Activated T-cell treated with anti-CD3 and anti-CD28 coated beads, Interleukin-2, amount 50 U/mL, for 4 hours (primary cell): ENCODE data around the gene CPT1A. TPM values are rescaled to one million over a fixed set of nuclear protein-coding genes. Genes with fewer than 3 reads are reported as not detected.

Source experiments
- ATAC-seq, 2 donors: fragments of 200-7000 bp; cut with Tn5 transposase; one replicate each; pipeline ENCODE4 v1.10.0; 2021
- DNase-seq: peaks from one replicate; pipeline ENCODE4 v3.0.0-alpha.2; 2020
- H3K27me3 Mint-ChIP-seq: one replicate; pipeline ENCODE4 v1.8.0; 2021; ENCODE audit warnings: low read depth, mixed read lengths
- H3K36me3 Mint-ChIP-seq: one replicate; pipeline ENCODE4 v1.8.0; 2022; ENCODE audit warnings: mixed read lengths; ENCODE audit not compliant: insufficient read depth
- H3K4me1 Mint-ChIP-seq: one replicate; pipeline ENCODE4 v1.8.0; 2021; ENCODE audit warnings: low read depth, mixed read lengths
- H3K4me3 Mint-ChIP-seq: one replicate; pipeline ENCODE4 v1.8.0; 2021; ENCODE audit warnings: mild to moderate bottlenecking, moderate library complexity, mixed read lengths
- H3K9me3 Mint-ChIP-seq: one replicate; pipeline ENCODE4 v1.8.0; 2021; ENCODE audit warnings: mixed read lengths
- total RNA-seq, 3 donors: library from RNA; stranded (reverse); gene quantifications; one replicate each; pipeline ENCODE4 v1.2.1, GENCODE V29; 2021

Gene CPT1A
- total RNA-seq, 3 donors from 2014 or later, result 12.3 to 15.8 (median 14.2) TPM

GRCh38 chr11:68829581-68829980 lies 12.1 kb downstream of the CPT1A start:
- Mint-ChIP-seq H3K4me3 (no peak overlapping the region), H3K4me1 (peaks cover 39% of the 10 kb centered on the region), H3K36me3 (peaks cover 10% of the 10 kb centered on the region), H3K27me3 (no peaks in the 10 kb centered on the region), H3K9me3 (no peaks in the 10 kb centered on the region)
- DNase-seq (no peak), ATAC-seq (no peak)

DNA sequence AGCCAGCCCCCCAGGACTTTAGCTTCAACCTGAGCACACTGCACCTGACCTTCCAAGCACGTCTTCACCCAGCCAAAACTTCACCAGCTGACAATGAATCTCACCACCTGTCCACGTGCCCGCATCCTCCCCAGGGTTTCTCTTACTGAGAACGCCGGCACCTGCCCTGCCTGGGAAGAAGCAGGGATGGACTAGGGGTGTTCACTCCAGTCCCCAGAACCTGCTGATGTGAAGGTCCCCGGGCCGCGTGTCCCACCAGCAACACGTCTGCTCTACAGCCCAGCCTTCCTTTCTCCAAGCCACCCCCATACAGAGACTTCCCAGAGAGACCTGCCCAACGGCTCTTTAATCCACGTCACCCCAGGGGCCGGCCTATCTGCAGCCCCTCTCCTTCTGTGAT lies 12.8 kb downstream of the CPT1A start:
- peaks cover 39% of the 10 kb centered on the region for H3K4me1 Mint-ChIP-seq
- DNase-seq (no peak), ATAC-seq (no peak)
- no peaks in the 10 kb centered on the region for H3K27me3 Mint-ChIP-seq
- peak overlapping the region; percentile 21 for H3K4me3 Mint-ChIP-seq
- no peaks in the 10 kb centered on the region for H3K9me3 Mint-ChIP-seq
- H3K36me3 Mint-ChIP-seq, result peaks cover 10% of the 10 kb centered on the region

DNA sequence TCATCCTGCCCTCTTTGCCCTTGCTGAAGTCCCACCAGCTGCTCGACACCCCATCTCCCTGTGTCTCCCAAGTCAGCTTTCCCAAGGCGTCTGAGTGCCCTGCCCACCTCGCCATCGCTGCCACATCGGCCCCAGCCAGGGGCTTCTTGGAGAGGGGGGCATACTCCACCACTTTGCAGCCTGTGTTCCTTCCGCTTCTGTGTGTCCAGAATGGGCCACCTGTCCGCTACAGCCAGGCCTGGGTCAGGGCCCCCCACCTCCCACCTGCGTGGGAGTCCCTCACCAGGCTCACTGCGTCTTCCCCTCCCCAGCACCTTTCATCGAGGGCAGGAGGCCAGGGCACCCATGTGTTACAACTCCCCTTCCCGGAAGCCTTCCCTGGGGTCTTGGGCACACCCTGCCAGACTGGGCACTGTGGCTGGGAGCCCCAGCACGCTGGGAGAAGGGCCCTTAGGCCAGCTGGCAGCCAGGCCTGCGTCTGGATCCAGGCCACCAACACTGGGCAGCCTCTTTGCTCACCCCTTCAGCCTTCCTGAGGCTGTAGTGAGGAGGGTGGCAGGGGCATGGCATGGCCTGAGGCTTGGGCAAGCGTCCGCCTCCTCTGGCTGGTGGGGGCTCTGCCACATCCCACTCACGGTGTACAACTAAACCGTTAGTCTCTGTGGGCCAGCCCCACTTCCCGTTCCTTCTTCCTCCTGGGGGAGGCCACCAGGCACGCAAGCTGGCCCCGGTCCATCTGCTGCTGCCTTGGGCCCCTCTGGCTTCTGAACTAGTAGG lies 13.4 kb downstream of the CPT1A start:
- H3K27me3 Mint-ChIP-seq, result no peaks in the 10 kb centered on the region
- DNase-seq, result no peak
- H3K36me3 Mint-ChIP-seq, result peaks cover 10% of the 10 kb centered on the region
- H3K4me1 Mint-ChIP-seq, result peaks cover 39% of the 10 kb centered on the region
- H3K9me3 Mint-ChIP-seq, result no peaks in the 10 kb centered on the region
- H3K4me3 Mint-ChIP-seq, result peak overlapping the region; percentile 21
- ATAC-seq, result peak in 1 of 2 donors; percentile 14

- no peaks in the 10 kb centered on the region for H3K9me3 Mint-ChIP-seq
- no peak overlapping the region for H3K4me3 Mint-ChIP-seq
- no peak for ATAC-seq
- H3K36me3 Mint-ChIP-seq, result peaks cover 10% of the 10 kb centered on the region
- no peaks in the 10 kb centered on the region for H3K27me3 Mint-ChIP-seq
- DNase-seq, result no peak
- H3K4me1 Mint-ChIP-seq, result peaks cover 39% of the 10 kb centered on the region
Observed at GRCh38 chr11:68827733-68828132, 14.0 kb downstream of the CPT1A start.

- no peaks in the 10 kb centered on the region for H3K9me3 Mint-ChIP-seq
- H3K27me3 Mint-ChIP-seq, result no peaks in the 10 kb centered on the region
- no peak for ATAC-seq
- H3K4me3 Mint-ChIP-seq, result no peak overlapping the region
- no peak for DNase-seq
- peaks cover 39% of the 10 kb centered on the region for H3K4me1 Mint-ChIP-seq
- H3K36me3 Mint-ChIP-seq, result peaks cover 10% of the 10 kb centered on the region
Observed at GRCh38 chr11:68826726-68827125, 15.0 kb downstream of the CPT1A start.

- no peaks in the 10 kb centered on the region for H3K27me3 Mint-ChIP-seq
- H3K36me3 Mint-ChIP-seq, result peaks cover 7% of the 10 kb centered on the region
- H3K4me1 Mint-ChIP-seq, result peaks cover 32% of the 10 kb centered on the region
- ATAC-seq (peak; percentile 76 to 87), DNase-seq (peak; percentile 40)
- H3K9me3 Mint-ChIP-seq, result no peaks in the 10 kb centered on the region
- no peak overlapping the region for H3K4me3 Mint-ChIP-seq
Observed at GRCh38 chr11:68825571-68825970, 16.1 kb downstream of the CPT1A start.

DNA sequence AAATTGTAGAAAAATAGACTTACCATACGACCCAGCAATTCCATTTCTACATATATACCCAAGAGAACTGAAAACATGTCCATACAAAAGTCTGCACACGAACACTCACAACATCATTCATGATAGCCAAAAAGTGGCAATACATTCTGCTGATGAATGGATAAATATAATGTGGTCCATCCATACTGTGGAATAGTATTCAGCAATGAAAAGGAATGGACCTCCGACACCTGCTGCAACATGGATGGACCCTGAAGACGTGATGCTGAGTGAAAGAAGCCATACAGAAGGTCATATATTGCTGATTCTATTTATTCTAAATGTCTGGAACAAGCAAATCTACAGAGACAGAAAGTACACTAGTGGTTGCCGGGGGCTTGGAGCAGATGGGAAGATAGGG lies 19.2 kb downstream of the CPT1A start:
- ATAC-seq, result no peak
- H3K9me3 Mint-ChIP-seq, result no peaks in the 10 kb centered on the region
- H3K4me1 Mint-ChIP-seq, result peaks cover 26% of the 10 kb centered on the region
- no peak for DNase-seq
- no peaks in the 10 kb centered on the region for H3K27me3 Mint-ChIP-seq
- no peak overlapping the region for H3K4me3 Mint-ChIP-seq
- no peaks in the 10 kb centered on the region for H3K36me3 Mint-ChIP-seq

DNA sequence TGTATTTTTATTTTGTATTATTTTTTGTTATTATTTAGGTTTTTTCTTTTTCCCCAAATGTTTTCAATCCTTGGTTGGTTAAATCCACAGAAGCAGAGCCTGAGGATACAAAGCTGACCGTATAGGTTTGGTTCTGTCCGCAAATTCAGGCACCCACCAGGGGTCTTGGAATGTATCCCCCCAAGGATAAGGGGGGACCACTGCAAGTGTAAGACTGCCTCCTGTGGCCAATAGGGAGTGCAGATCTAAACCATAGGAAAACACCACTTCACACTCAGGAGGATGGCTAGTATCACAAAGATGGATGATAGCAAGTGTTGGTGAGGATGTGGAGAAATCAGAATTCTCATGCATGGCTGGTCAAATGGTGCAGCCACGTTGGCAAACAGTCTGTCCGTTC lies 20.0 kb downstream of the CPT1A start:
- Mint-ChIP-seq H3K36me3 (no peaks in the 10 kb centered on the region), H3K27me3 (no peaks in the 10 kb centered on the region), H3K9me3 (no peaks in the 10 kb centered on the region), H3K4me1 (peaks cover 30% of the 10 kb centered on the region), H3K4me3 (no peak overlapping the region)
- no peak for DNase-seq
- ATAC-seq, result no peak

GRCh38 chr11:68819362-68819761 lies 22.4 kb downstream of the CPT1A start:
- Mint-ChIP-seq H3K27me3 (no peaks in the 10 kb centered on the region), H3K4me3 (no peak overlapping the region), H3K9me3 (no peaks in the 10 kb centered on the region), H3K4me1 (peaks cover 23% of the 10 kb centered on the region), H3K36me3 (peaks cover 2% of the 10 kb centered on the region)
- no peak for DNase-seq
- no peak for ATAC-seq

GRCh38 chr11:68818181-68818580 lies 23.5 kb downstream of the CPT1A start:
- Mint-ChIP-seq H3K9me3 (no peaks in the 10 kb centered on the region), H3K4me3 (no peak overlapping the region), H3K27me3 (no peaks in the 10 kb centered on the region), H3K4me1 (peaks cover 23% of the 10 kb centered on the region), H3K36me3 (peaks cover 2% of the 10 kb centered on the region)
- no peak for DNase-seq
- no peak for ATAC-seq

GRCh38 chr11:68817554-68817953 lies 24.2 kb downstream of the CPT1A start:
- H3K9me3 Mint-ChIP-seq, result no peaks in the 10 kb centered on the region
- H3K4me1 Mint-ChIP-seq, result peaks cover 23% of the 10 kb centered on the region
- H3K4me3 Mint-ChIP-seq, result no peak overlapping the region
- ATAC-seq (no peak), DNase-seq (no peak)
- peaks cover 2% of the 10 kb centered on the region for H3K36me3 Mint-ChIP-seq
- H3K27me3 Mint-ChIP-seq, result no peaks in the 10 kb centered on the region

- Mint-ChIP-seq H3K4me1 (peaks cover 23% of the 10 kb centered on the region), H3K36me3 (peaks cover 4% of the 10 kb centered on the region), H3K27me3 (no peaks in the 10 kb centered on the region), H3K9me3 (no peaks in the 10 kb centered on the region), H3K4me3 (no peak overlapping the region)
- ATAC-seq (peak; percentile 46 to 66), DNase-seq (no peak)
Observed at GRCh38 chr11:68816917-68817419, 24.7 kb downstream of the CPT1A start.

- Mint-ChIP-seq H3K27me3 (no peaks in the 10 kb centered on the region), H3K36me3 (peaks cover 4% of the 10 kb centered on the region), H3K4me1 (peaks cover 23% of the 10 kb centered on the region), H3K4me3 (no peak overlapping the region), H3K9me3 (no peaks in the 10 kb centered on the region)
- DNase-seq (no peak), ATAC-seq (peak in 1 of 2 donors; percentile 14)
Observed at GRCh38 chr11:68816251-68816776, 25.4 kb downstream of the CPT1A start.

GRCh38 chr11:68813773-68814172 lies 27.9 kb downstream of the CPT1A start:
- no peak for ATAC-seq
- Mint-ChIP-seq H3K27me3 (no peaks in the 10 kb centered on the region), H3K4me1 (peaks cover 18% of the 10 kb centered on the region), H3K36me3 (peaks cover 5% of the 10 kb centered on the region), H3K4me3 (no peak overlapping the region), H3K9me3 (no peaks in the 10 kb centered on the region)
- DNase-seq, result no peak

- Mint-ChIP-seq H3K4me1 (peaks cover 8% of the 10 kb centered on the region), H3K27me3 (no peaks in the 10 kb centered on the region), H3K9me3 (no peaks in the 10 kb centered on the region), H3K36me3 (peaks cover 8% of the 10 kb centered on the region), H3K4me3 (no peak overlapping the region)
- DNase-seq, result no peak
- ATAC-seq, result no peak
Observed at GRCh38 chr11:68812526-68812925, 29.2 kb downstream of the CPT1A start.
